DMS53 treated with DMSO at 0.1 percent for 48 hours (cell line): ENCODE data around the gene PANK1.

Experiments
- DNase-seq: peaks from one replicate; lab custom pipeline; 2025; ENCODE audit not compliant: unreplicated experiment; lab: John Stamatoyannopoulos, UW

Gene PANK1

DNA sequence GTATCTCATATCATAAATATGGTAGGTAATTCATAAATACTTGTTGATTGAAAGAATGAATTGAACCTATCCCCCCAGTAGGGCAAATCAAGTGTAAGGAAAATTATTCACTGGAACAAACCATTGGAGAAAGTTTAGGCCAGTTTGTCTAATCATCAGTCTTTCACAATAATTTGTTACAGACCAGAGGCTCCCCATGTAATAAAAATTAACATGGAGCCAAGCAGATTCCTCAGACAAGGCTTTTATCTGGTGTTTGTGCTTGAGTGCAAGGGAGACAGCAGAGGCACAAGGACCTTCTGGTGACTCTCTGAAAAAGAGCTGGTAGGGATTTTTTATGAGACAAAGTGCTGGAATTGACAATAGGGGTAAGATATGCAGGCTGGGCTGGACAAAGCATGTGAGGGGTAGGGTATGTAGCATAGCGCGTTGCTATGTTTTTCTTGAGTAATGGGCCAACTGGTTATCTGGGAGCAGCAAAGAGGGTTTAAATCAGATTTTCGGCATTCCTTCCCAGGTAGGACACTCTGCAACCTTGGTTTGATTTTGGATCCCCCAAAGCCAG lies 7.8 kb upstream of the PANK1 start:
- DNase-seq = no peak

DNA sequence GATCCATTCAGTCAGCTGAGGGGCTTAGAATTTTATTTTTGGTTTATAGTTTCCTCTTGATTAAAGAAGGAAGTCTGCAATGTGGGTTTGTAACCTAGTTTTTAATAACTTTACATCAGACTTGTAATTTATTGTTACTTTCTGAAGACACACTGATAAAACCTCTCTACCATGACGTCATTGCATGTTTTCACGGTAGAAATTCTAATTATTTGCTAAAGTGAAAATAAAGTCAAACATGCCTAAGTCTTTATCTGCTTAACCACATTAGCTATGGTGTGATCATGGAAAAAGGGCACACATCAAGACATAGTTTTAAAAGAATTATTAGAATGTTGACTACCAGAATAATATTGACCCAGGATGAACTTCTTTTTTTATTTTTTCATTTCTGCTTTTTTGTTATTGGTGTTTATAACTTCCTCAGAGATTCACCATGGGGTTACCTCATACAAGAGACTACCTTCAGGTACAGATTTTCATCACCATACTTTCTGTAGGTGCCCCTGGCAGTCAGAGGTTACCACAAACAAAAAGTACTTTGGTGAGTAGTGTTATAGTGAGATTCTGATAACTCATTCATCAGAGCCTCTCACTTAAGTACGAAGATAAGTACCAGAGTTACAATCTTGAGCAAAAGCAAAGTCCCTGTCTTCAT lies 7.0 kb upstream of the PANK1 start:
- no peak for DNase-seq

GRCh38 chr10:89651205-89651915 lies 6.3 kb upstream of the PANK1 start:
- no peak for DNase-seq

DNA sequence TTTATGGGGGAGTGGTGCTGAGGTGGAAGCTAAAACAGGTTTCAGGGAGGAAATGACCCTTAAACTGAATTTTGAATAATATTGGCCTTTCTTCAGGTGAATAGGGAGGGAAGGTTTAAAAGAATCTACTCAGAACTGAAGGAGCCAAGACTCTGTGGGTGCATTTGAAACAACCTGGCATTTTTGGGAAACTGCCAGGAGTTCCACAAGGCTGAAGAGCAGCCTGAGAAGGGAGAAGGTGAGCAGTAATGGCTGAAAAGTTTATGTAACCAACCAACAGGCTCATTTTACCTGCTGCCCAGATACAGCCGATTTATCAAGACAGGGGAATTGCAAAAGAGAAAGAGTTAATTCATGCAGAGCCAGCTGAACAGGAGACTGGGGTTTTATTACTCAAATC lies 4.0 kb upstream of the PANK1 start:
- no peak for DNase-seq

GRCh38 chr10:89648074-89648473 lies 3.0 kb upstream of the PANK1 start:
- no peak for DNase-seq

GRCh38 chr10:89646889-89647657 lies 2.0 kb upstream of the PANK1 start:
- DNase-seq = no peak

- DNase-seq = no peak
Measured at GRCh38 chr10:89645742-89646172, 715 bp upstream of the PANK1 start.

DNA sequence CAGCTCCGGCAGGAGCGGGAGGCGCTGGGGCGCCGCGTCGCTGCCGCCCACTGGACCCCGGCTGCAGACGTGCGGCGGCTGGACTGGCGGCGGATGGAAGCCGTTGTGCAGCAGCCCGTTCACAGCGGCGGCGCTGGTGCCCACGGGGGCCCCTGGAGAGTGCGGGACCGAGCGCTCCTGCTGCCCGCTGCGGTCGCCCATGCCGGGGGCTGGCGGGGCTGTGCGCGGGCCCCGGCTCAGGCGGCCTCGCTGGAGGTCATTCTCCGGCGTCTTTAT lies 413 bp downstream of the PANK1 start:
- peak; percentile 56 for DNase-seq

GRCh38 chr10:89643812-89644690 lies 991 bp downstream of the PANK1 start:
- DNase-seq = peak; percentile 81

DNA sequence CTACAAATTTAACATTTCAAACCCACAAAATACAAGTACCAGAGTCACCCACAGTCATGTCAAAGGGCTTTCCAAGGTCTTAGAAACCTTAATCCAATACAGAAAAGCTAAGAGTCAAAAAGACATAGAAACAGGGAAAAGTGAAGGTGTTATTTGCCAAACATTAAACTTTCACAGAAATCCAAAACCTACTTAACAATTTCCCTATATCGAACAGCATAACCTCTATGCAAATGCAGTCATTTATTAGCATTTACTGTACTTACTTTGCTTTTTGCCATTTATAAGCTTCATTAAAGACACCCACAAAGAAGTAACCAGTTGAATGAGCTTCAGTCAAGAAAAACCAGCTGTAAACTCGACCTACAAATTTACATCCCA lies 1.6 kb downstream of the PANK1 start:
- DNase-seq = no peak

GRCh38 chr10:89642193-89642592 lies 2.8 kb downstream of the PANK1 start:
- DNase-seq = no peak

- DNase-seq = no peak
Measured at GRCh38 chr10:89640241-89640640, 4.8 kb downstream of the PANK1 start.

DNA sequence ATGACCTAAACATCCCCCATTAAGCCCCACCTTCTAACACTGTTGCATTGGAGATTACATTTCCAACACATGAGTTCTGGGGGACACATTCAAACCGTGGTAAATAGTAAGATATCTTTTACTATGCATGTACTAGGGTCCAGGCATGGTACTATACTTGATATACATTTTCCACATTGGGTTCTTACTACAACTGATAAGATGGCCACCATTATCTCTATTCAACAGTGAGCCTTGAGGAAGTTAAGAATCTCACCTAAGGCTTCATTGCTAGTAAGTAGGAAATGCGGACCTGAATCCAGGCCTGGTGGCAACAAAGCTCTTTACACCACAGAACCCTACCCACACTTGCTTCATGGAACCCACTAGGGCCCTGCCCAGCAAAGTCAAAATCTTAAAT lies 5.7 kb downstream of the PANK1 start:
- DNase-seq = no peak

DNA sequence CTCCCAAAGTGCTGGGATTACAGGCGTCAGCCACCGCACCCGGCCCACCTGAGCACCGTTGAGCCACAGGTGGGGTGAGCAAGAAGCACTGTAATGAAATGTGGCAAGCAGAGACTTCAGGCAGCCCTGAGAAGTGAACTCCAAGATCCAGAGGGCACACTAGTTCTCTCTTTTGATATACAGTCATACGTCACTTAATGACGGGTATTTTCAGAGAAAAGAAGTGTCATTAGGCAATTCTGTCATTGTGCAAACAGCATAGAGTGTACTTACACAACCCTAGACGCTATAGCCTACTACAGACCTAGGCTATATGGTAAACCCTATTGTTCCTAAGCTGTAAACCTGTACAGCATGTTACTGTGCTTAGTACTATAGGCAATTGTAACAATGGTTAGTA lies 7.9 kb downstream of the PANK1 start:
- no peak for DNase-seq

DNA sequence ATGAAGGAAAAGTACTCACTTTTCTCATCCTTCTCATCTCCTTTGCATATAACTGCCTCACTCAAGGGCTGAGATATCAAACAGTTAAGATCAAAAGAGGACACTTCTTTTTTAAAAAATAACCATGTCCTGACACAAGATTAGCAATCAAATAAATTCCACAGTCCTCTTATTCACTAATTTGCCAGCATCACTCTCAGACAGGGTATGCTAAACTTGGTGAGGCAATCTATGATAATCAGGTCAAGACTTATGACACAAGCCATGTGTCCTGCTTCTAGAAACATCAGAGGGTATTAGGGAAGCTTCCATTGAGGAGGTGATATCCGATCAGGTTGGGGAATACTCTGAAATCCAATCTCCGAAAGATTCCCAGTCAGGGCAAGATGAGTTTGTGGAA lies 10.4 kb downstream of the PANK1 start:
- no peak for DNase-seq

DNA sequence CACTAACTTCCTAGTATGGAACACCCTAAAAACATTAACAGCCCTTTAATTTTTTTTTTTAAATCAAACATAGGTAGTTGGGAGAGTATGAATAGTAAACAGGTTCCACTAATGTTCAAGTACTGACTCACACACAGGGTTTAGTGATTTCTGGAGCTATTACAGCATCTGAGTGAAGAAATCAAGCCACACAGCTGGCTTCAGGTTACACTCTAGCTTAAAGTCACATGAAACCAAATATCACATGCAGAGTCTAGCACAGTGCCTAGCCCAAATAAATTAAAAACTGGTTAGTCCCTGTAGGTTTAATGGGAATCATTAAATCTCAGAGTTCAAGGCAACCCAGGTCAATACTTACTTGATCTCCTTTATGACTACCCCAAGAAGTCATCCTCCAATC lies 11.6 kb downstream of the PANK1 start:
- no peak for DNase-seq

DNA sequence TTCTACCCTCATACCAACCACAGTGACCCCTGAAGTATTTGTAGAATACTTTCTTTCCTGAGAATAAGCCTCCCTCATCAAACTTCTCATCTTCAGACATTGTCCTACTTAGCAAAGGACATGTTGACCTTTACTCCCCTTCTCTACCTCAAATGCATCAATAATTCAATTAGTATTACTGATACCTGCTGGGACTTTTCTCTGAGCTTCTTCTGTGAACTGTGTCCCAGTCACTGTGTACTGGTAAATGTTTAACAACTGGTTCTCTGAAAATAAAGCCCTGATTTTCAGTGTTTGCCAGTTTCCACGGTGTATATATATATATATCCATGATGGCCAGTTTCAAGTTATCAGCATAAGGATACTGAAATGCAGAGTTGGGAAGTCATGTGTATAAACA lies 12.2 kb downstream of the PANK1 start:
- no peak for DNase-seq

DNA sequence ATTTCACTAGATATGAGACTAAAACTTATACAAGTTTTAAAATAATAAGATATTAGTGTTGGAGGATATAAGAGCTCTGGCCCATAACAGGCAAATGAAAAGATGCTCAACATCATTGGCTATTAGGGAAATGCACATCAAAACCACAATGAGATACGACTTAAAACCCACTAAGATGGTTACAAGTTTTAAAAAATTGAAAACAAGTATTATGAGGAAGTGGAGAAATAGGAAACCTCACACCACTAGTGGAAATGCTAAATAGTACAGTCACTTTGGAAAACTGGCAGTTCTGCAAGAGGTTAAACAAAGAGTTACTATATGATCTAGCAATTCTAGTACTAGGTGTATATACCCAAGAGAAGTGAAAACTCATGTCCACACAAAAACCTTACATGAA lies 17.2 kb downstream of the PANK1 start:
- DNase-seq = no peak

DNA sequence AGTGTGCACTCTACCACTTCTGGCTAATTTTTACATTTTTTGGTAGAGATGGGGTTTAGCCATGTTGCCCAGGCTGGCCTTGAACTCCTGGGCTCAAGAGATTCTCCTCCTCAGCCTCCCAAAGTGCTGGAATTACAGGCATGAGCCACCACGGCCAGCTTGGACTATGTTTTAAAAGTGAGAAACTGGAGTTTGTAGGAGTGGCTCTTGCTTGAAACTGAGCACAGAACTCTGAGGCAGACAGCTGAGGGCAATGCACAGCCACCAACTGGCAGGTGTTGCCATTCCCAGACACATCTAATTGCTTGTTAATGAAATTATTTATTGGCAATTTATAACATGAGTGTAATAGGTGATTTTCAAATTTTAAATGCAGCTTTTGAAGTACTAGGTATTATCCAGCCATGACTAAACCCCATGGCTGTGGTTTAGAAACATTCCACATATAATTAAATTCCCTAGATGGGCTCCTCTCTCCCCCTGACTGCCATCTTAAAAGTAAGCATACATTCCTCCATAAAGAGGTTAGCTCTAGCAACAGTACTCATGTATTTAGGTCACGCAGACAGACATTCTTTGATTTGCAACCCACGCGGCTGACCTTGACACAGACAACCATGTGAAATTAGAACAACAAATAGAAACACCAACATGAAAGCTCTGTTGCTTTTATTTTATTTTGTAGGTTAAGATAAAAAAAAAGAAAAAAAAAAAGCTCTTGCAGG lies 19.8 kb downstream of the PANK1 start:
- DNase-seq = no peak

GRCh38 chr10:89624020-89624419 lies 21.0 kb downstream of the PANK1 start:
- DNase-seq = no peak
